ENCODE measurements around the gene MAML3.

GRCh38 chr4:139736661-139737060 lies 417.3 kb downstream of the MAML3 start:
- TF ChIP-seq CTCF (IDR thresholded peaks at IDR 0.05; ENCODE audit: low read depth, low read length) (no peak), POLR2A (IDR thresholded peaks at IDR 0.05; ENCODE audit: extremely low read depth, insufficient read length) (no peak)

Measured in NB4 (cell line).